Osteocyte (in vitro differentiated cells): ENCODE measurements around the gene NRGN. TPM values are rescaled to one million over a fixed set of nuclear protein-coding genes. Genes with fewer than 3 reads are reported as not detected.

Experiments
- DNase-seq: peaks from one replicate; pipeline ENCODE4 v3.0.0; 2021; ENCODE audit warnings: mixed read lengths; ENCODE audit not compliant: unreplicated experiment; ENCODE audit errors: extremely low spot score
- H3K27ac Mint-ChIP-seq: one replicate; pipeline ENCODE4 v1.8.0; 2021; ENCODE audit warnings: mild to moderate bottlenecking, mixed read lengths; ENCODE audit not compliant: unreplicated experiment
- H3K27me3 Mint-ChIP-seq: one replicate; pipeline ENCODE4 v1.8.0; 2021; ENCODE audit warnings: mixed read lengths; ENCODE audit not compliant: unreplicated experiment
- H3K36me3 Mint-ChIP-seq: one replicate; pipeline ENCODE4 v1.8.0; 2021; ENCODE audit warnings: mixed read lengths; ENCODE audit not compliant: unreplicated experiment
- H3K4me1 Mint-ChIP-seq: one replicate; pipeline ENCODE4 v1.8.0; 2021; ENCODE audit warnings: mixed read lengths; ENCODE audit not compliant: unreplicated experiment
- H3K4me3 Mint-ChIP-seq: one replicate; pipeline ENCODE4 v1.8.0; 2021; ENCODE audit warnings: mild to moderate bottlenecking, moderate library complexity, mixed read lengths; ENCODE audit not compliant: unreplicated experiment
- H3K9me3 Mint-ChIP-seq: one replicate; pipeline ENCODE4 v1.8.0; 2021; ENCODE audit warnings: mixed read lengths; ENCODE audit not compliant: unreplicated experiment
- total RNA-seq: library from RNA; stranded (reverse); gene quantifications from 2 replicates; pipeline ENCODE4 v1.2.1, GENCODE V29; 2021
- TF ChIP-seq, protein P1 (sequence below): fragments of 200-600 bp; sonication (generic); IDR thresholded peaks from 2 replicates; pipeline ENCODE4 v1.5.0; 2021; ENCODE audit warnings: antibody characterized with exemption, mild to moderate bottlenecking, moderate library complexity

The NRGN gene
- total RNA-seq, 1 donor from 2014 or later = 0.97 TPM

DNA sequence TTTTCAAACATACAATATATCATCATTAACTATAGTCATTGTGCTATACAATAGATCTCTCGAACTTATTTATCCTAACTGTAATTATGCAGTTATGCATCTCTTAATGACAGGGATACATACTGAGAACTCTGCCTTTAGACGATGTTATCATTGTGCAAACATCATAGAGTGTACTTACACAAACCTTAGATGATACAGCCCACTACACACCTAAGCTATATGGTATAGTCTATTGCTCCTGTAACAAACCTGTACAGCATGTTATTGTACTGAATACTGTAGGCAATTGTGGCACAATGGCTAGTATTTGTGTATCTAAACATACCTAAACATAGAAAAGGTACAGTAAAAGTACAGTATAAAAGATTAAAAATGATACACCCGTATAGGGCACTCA lies 27.4 kb upstream of the NRGN start:
- Mint-ChIP-seq H3K27me3 (peaks cover 49% of the 10 kb centered on the region), H3K4me1 (no peaks in the 10 kb centered on the region), H3K36me3 (no peaks in the 10 kb centered on the region), H3K9me3 (peaks cover 3% of the 10 kb centered on the region), H3K27ac (no peak overlapping the region), H3K4me3 (no peak overlapping the region)
- DNase-seq = no peak
- TF ChIP-seq, protein P1, sequence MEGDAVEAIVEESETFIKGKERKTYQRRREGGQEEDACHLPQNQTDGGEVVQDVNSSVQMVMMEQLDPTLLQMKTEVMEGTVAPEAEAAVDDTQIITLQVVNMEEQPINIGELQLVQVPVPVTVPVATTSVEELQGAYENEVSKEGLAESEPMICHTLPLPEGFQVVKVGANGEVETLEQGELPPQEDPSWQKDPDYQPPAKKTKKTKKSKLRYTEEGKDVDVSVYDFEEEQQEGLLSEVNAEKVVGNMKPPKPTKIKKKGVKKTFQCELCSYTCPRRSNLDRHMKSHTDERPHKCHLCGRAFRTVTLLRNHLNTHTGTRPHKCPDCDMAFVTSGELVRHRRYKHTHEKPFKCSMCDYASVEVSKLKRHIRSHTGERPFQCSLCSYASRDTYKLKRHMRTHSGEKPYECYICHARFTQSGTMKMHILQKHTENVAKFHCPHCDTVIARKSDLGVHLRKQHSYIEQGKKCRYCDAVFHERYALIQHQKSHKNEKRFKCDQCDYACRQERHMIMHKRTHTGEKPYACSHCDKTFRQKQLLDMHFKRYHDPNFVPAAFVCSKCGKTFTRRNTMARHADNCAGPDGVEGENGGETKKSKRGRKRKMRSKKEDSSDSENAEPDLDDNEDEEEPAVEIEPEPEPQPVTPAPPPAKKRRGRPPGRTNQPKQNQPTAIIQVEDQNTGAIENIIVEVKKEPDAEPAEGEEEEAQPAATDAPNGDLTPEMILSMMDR = no peak

DNA sequence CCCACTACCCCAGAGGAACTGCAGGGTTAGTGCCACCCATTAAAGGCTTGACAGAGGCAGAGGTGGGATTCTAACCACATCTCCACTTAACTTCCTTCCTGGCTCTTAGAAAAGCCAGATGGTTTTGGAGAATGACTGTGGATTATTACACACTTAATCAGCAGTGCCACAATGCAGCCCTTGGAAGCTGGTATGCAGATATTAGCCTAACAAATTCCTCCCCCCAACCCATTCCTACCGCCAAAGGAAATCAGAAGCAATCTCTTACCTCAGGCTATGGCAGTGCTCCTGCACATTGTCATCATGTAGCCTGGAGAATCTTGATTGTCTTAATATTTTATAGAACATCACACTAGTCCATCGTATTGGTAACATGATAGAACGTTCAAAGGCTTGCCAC lies 23.2 kb upstream of the NRGN start:
- peaks cover 66% of the 10 kb centered on the region for H3K27me3 Mint-ChIP-seq
- no peak overlapping the region for H3K27ac Mint-ChIP-seq
- no peaks in the 10 kb centered on the region for H3K36me3 Mint-ChIP-seq
- TF ChIP-seq, protein P1 = no peak
- no peak overlapping the region for H3K4me3 Mint-ChIP-seq
- DNase-seq = no peak
- H3K9me3 Mint-ChIP-seq = no peaks in the 10 kb centered on the region
- H3K4me1 Mint-ChIP-seq = peaks cover 10% of the 10 kb centered on the region

DNA sequence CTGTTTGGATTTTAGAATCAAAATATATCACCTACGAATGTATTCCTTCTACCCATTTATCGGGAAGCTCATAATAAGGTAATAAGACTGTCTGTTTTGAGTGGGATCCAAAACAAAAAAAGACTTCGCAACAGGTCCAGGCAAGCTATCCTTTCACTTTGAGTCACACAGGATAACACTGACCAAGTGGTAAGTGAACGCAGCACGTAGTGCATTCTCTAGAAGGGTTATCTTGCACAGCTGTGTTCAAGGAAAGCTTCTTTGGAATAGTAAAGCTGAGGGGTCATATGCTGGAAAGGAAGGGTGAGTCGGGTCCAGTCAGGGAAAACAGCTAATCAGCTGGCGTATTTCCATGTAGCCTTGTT lies 22.3 kb upstream of the NRGN start:
- no peak for DNase-seq
- Mint-ChIP-seq H3K4me1 (peaks cover 10% of the 10 kb centered on the region), H3K9me3 (no peaks in the 10 kb centered on the region), H3K27ac (no peak overlapping the region), H3K36me3 (no peaks in the 10 kb centered on the region), H3K27me3 (peaks cover 72% of the 10 kb centered on the region), H3K4me3 (peak overlapping the region; percentile 78)
- TF ChIP-seq, protein P1 = no peak

DNA sequence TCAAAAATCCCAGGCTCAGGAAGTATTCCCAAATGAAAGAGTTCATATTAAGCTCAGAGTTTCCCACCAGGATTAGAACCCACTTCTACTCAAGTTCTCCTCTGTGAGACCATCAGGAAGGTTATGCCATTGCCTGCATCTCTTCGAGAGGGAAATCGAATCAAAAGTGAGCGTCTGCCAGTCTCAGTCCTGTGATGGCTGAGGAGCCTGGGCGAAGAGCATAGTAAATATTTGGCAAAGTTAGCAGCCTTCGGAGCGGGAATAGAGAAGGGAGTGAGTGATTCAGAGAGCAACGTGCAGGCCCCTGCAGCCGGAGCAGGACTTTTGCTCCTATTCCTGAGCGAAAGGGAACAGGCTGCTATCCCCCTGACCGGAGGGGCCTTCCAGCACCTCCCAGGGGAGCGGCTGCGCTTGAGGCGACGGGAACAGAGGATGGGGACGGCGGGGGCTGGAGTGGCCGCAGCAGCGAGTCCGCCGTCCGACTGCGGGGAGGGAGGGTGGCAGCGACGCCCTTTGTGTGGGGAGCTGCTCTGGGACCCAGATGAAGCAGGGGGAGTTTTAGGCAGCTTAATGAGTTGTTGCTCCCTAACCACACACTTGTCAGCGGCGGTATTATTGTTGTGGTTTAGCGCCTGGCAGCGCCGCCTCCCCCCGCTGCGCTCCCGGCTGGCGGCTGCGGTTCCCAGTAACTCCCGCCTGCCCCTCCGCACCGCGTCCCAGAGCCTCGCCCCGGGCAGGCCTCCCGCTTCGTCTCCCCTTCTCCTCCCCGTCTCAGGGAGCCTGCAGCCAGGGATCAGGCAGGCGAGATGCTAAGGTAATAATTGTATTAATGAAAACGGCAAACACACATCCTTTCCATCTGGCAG lies 21.7 kb upstream of the NRGN start:
- no peaks in the 10 kb centered on the region for H3K9me3 Mint-ChIP-seq
- H3K27me3 Mint-ChIP-seq = peaks cover 76% of the 10 kb centered on the region
- H3K4me1 Mint-ChIP-seq = peaks cover 10% of the 10 kb centered on the region
- H3K27ac Mint-ChIP-seq = no peak overlapping the region
- DNase-seq = no peak
- peak overlapping the region; percentile 78 for H3K4me3 Mint-ChIP-seq
- TF ChIP-seq, protein P1 = no peak
- H3K36me3 Mint-ChIP-seq = no peaks in the 10 kb centered on the region

DNA sequence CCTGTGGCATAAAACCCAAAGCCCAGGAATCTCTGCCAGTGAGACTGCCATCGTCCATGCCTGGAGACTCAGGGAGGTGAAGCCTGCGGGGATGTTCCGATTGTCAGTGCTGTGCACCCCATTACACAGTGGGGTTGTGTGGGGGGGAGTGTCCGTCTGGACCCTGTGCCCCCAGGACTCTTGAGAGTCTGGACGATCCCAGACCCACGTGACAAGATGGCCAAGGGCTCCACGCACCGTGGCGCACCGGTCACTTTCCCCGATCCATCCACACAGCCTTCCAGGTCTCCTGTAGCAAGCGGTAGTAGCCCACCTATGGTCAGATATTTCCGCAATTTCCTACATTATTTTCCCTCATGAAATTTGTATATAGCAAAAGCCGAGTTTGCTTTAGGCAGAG lies 20.9 kb upstream of the NRGN start:
- no peak overlapping the region for H3K27ac Mint-ChIP-seq
- peaks cover 76% of the 10 kb centered on the region for H3K27me3 Mint-ChIP-seq
- H3K36me3 Mint-ChIP-seq = no peaks in the 10 kb centered on the region
- H3K4me1 Mint-ChIP-seq = peaks cover 10% of the 10 kb centered on the region
- no peak for DNase-seq
- peak overlapping the region; percentile 59 for H3K4me3 Mint-ChIP-seq
- H3K9me3 Mint-ChIP-seq = no peaks in the 10 kb centered on the region
- TF ChIP-seq, protein P1 = no peak
